HepG2 (cell line): ENCODE data around the gene TFF1. TPM values are rescaled to one million over a fixed set of nuclear protein-coding genes. Genes with fewer than 3 reads are reported as not detected.

Experiments
- GATAD1 ChIP-seq: IDR thresholded peaks from 2 replicates; pipeline ENCODE4 v1.6.1; 2016; ENCODE audit warnings: missing genetic modification reagents, missing compliant biosample characterization
- GLI4 ChIP-seq: sonication (generic); formaldehyde crosslinking; IDR thresholded peaks from 2 replicates; pipeline ENCODE4 v1.5.1; 2020; ENCODE audit warnings: missing genetic modification reagents, mild to moderate bottlenecking, moderate library complexity, borderline replicate concordance
- HCFC1 ChIP-seq: fragments of 150-350 bp; IDR thresholded peaks from 2 replicates; pipeline ENCODE4 v1.6.1; 2014; ENCODE audit warnings: low read depth, low read length
- MAZ ChIP-seq, 2 experiments: sonication (generic) in 1 of 2; formaldehyde crosslinking in 1 of 2; IDR thresholded peaks; 2 replicates each; pipeline versions ENCODE4 v1.5.0 to v1.6.1; 2012 to 2020; ENCODE audit warnings: low read depth in 2 of 2, mild to moderate bottlenecking in 2 of 2, borderline replicate concordance in 1 of 2, improper control_type of control experiment in 1 of 2, low read length in 1 of 2, missing genetic modification reagents in 1 of 2, moderate library complexity in 1 of 2
- MIER2 ChIP-seq: IDR thresholded peaks from 2 replicates; pipeline ENCODE4 v1.6.1; 2016; ENCODE audit warnings: missing biosample characterization, missing genetic modification reagents
- MXI1 ChIP-seq: IDR thresholded peaks from 3 replicates; pipeline ENCODE4 v1.6.1; 2012; ENCODE audit warnings: low read depth, low read length, inconsistent platforms, borderline replicate concordance
- POLR2AphosphoS2 ChIP-seq: IDR thresholded peaks from 2 replicates; pipeline ENCODE4 v1.6.1; 2011; ENCODE audit warnings: low read depth, low read length, improper control_type of control experiment
- RAD51 ChIP-seq: fragments of 450-650 bp; IDR thresholded peaks from 2 replicates; pipeline ENCODE4 v1.6.1; 2016; ENCODE audit warnings: borderline replicate concordance
- SAP130 ChIP-seq: IDR thresholded peaks from 2 replicates; pipeline ENCODE4 v1.6.1; 2016; ENCODE audit warnings: low read depth
- SSRP1 ChIP-seq: IDR thresholded peaks from 2 replicates; pipeline ENCODE4 v1.6.1; 2016; ENCODE audit warnings: control low read depth
- TBP ChIP-seq: sonication (generic); formaldehyde crosslinking; IDR thresholded peaks from 2 replicates; pipeline ENCODE4 v1.5.0; 2020; ENCODE audit warnings: missing genetic modification reagents
- TIGD3 ChIP-seq: sonication (generic); formaldehyde crosslinking; IDR thresholded peaks from 2 replicates; pipeline ENCODE4 v1.5.1; 2020; ENCODE audit warnings: mild to moderate bottlenecking, missing genetic modification reagents, borderline replicate concordance
- YEATS2 ChIP-seq: sonication (generic); formaldehyde crosslinking; IDR thresholded peaks from 2 replicates; pipeline ENCODE4 v1.4.0; 2020; ENCODE audit warnings: missing genetic modification reagents, borderline replicate concordance
- ZNF354B ChIP-seq: sonication (generic); formaldehyde crosslinking; IDR thresholded peaks from 2 replicates; pipeline ENCODE4 v1.8.0; 2022; ENCODE audit warnings: mild to moderate bottlenecking, missing genetic modification reagents
- ZNF660 ChIP-seq: sonication (generic); formaldehyde crosslinking; IDR thresholded peaks from 2 replicates; pipeline ENCODE4 v1.5.1; 2020; ENCODE audit warnings: mild to moderate bottlenecking, low read depth, missing genetic modification reagents, borderline replicate concordance
- ZNF75D ChIP-seq: sonication (generic); formaldehyde crosslinking; IDR thresholded peaks from 2 replicates; pipeline ENCODE4 v1.8.1; 2023; ENCODE audit warnings: missing genetic modification reagents, mild to moderate bottlenecking, borderline replicate concordance
- ZNF761 ChIP-seq: sonication (generic); formaldehyde crosslinking; conservative IDR thresholded peaks from 2 replicates; pipeline ENCODE4 v1.4.0; 2020; ENCODE audit warnings: mild to moderate bottlenecking, missing genetic modification reagents
- ZZZ3 ChIP-seq: sonication (generic); formaldehyde crosslinking; IDR thresholded peaks from 2 replicates; pipeline ENCODE4 v1.4.0; 2020; ENCODE audit warnings: missing genetic modification reagents, mild to moderate bottlenecking, borderline replicate concordance
- polyA plus RNA-seq, 8 experiments: library from polyadenylated mRNA; depleted of rRNA in 3 of 8; stranded (reverse) in 7 of 8; unstranded in 1 of 8; fragments of >200 nt; fragmentation: Illumina TruSeq in 4 of 8; extraction: Trizol in 4 of 8; gene quantifications; 2 replicates each; pipeline versions ENCODE4 v1.2.1 to v1.2.3, GENCODE V29; 2011 to 2016; ENCODE audit warnings: low read depth in 4 of 8, missing spikeins in 1 of 8, mixed read lengths in 1 of 8; ENCODE audit not compliant: insufficient read depth in 1 of 8
- total RNA-seq, 5 experiments: library from RNA; depleted of rRNA; stranded (reverse); fragments of >200 nt; fragmentation: Illumina TruSeq; extraction: Trizol; gene quantifications; 2 replicates each; pipeline ENCODE4 v1.2.3, GENCODE V29; 2016; ENCODE audit warnings: low read depth in 1 of 5
- TF ChIP-seq, protein P1 (sequence below): sonication (generic); formaldehyde crosslinking; IDR thresholded peaks from 2 replicates; pipeline ENCODE4 v1.8.0; 2022; ENCODE audit warnings: mild to moderate bottlenecking, missing genetic modification reagents, borderline replicate concordance
- TF ChIP-seq, protein P2 (sequence below): sonication (generic); formaldehyde crosslinking; IDR thresholded peaks from 2 replicates; pipeline ENCODE4 v1.8.1; 2023; ENCODE audit warnings: mild to moderate bottlenecking, missing genetic modification reagents
- TF ChIP-seq, protein P3 (sequence below): IDR thresholded peaks from 2 replicates; pipeline ENCODE4 v1.6.1; 2012; ENCODE audit warnings: low read length, improper control_type of control experiment
- TF ChIP-seq, protein P4 (sequence below): sonication (generic); formaldehyde crosslinking; IDR thresholded peaks from 2 replicates; pipeline ENCODE4 v1.8.1; 2023; ENCODE audit warnings: mild to moderate bottlenecking, missing genetic modification reagents, borderline replicate concordance

The TFF1 gene
- total and polyA plus RNA-seq, 2 of the 13 experiments (the other 11 are each of a cell fraction or from before 2014, with no cell fraction given), result 0.24 to 19.4 TPM

- no peak for TF ChIP-seq ZNF660 (CRISPR knock-in tag)
- no peak for TF ChIP-seq HCFC1
- no peak for TF ChIP-seq MAZ (IDR thresholded peaks at IDR 0.05; ENCODE audit: borderline replicate concordance, low read depth, low read length)
- no peak for TF ChIP-seq MAZ (CRISPR knock-in tag; IDR thresholded peaks at IDR 0.05; ENCODE audit: low read depth)
- no peak for TF ChIP-seq ZNF75D (CRISPR knock-in tag)
- TF ChIP-seq POLR2AphosphoS2, result no peak
- no peak for TF ChIP-seq SSRP1 (CRISPR knock-in tag)
- TF ChIP-seq, protein P1, sequence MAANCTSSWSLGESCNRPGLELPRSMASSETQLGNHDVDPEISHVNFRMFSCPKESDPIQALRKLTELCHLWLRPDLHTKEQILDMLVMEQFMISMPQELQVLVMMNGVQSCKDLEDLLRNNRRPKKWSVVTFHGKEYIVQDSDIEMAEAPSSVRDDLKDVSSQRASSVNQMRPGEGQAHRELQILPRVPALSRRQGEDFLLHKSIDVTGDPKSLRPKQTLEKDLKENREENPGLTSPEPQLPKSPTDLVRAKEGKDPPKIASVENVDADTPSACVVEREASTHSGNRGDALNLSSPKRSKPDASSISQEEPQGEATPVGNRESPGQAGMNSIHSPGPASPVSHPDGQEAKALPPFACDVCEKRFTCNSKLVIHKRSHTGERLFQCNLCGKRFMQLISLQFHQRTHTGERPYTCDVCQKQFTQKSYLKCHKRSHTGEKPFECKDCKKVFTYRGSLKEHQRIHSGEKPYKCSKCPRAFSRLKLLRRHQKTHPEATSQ (CRISPR knock-in tag), result no peak
- TF ChIP-seq, protein P2, sequence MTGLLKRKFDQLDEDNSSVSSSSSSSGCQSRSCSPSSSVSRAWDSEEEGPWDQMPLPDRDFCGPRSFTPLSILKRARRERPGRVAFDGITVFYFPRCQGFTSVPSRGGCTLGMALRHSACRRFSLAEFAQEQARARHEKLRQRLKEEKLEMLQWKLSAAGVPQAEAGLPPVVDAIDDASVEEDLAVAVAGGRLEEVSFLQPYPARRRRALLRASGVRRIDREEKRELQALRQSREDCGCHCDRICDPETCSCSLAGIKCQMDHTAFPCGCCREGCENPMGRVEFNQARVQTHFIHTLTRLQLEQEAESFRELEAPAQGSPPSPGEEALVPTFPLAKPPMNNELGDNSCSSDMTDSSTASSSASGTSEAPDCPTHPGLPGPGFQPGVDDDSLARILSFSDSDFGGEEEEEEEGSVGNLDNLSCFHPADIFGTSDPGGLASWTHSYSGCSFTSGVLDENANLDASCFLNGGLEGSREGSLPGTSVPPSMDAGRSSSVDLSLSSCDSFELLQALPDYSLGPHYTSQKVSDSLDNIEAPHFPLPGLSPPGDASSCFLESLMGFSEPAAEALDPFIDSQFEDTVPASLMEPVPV (CRISPR knock-in tag), result no peak
- TF ChIP-seq TIGD3 (CRISPR knock-in tag), result no peak
- TF ChIP-seq ZNF761 (CRISPR knock-in tag), result 0 out of 2 replicates have a peak, but pooled peaks have one; percentile 27
- no peak for TF ChIP-seq ZNF354B (CRISPR knock-in tag)
- no peak for TF ChIP-seq TBP (CRISPR knock-in tag)
- TF ChIP-seq SAP130 (CRISPR knock-in tag), result peak; percentile 61
- TF ChIP-seq MXI1, result no peak
- TF ChIP-seq YEATS2 (CRISPR knock-in tag), result 0 out of 2 replicates have a peak, but pooled peaks have one; percentile 23
- no peak for TF ChIP-seq GLI4 (CRISPR knock-in tag)
- no peak for TF ChIP-seq ZZZ3 (CRISPR knock-in tag)
- 0 out of 2 replicates have a peak, but pooled peaks have one; percentile 12 for TF ChIP-seq GATAD1 (CRISPR knock-in tag)
- TF ChIP-seq, protein P3, sequence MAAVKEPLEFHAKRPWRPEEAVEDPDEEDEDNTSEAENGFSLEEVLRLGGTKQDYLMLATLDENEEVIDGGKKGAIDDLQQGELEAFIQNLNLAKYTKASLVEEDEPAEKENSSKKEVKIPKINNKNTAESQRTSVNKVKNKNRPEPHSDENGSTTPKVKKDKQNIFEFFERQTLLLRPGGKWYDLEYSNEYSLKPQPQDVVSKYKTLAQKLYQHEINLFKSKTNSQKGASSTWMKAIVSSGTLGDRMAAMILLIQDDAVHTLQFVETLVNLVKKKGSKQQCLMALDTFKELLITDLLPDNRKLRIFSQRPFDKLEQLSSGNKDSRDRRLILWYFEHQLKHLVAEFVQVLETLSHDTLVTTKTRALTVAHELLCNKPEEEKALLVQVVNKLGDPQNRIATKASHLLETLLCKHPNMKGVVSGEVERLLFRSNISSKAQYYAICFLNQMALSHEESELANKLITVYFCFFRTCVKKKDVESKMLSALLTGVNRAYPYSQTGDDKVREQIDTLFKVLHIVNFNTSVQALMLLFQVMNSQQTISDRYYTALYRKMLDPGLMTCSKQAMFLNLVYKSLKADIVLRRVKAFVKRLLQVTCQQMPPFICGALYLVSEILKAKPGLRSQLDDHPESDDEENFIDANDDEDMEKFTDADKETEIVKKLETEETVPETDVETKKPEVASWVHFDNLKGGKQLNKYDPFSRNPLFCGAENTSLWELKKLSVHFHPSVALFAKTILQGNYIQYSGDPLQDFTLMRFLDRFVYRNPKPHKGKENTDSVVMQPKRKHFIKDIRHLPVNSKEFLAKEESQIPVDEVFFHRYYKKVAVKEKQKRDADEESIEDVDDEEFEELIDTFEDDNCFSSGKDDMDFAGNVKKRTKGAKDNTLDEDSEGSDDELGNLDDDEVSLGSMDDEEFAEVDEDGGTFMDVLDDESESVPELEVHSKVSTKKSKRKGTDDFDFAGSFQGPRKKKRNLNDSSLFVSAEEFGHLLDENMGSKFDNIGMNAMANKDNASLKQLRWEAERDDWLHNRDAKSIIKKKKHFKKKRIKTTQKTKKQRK, result no peak
- TF ChIP-seq, protein P4, sequence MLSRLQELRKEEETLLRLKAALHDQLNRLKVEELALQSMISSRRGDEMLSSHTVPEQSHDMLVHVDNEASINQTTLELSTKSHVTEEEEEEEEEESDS (CRISPR knock-in tag), result no peak
- TF ChIP-seq MIER2 (CRISPR knock-in tag), result no peak
- TF ChIP-seq RAD51, result no peak
Observed at GRCh38 chr21:42315296-42315891, 50.9 kb downstream of the TFF1 start, which contains the start of gene TFF3 (continued).
